ENCODE results near the gene PAK6. TPM values are rescaled to one million over a fixed set of nuclear protein-coding genes. Genes with fewer than 3 reads are reported as not detected.

The PAK6 gene
- total RNA-seq, 1 donor, result not detected

GRCh38 chr15:40282147-40282868 lies 43.4 kb downstream of the PAK6 start:
- Histone ChIP-seq H2AFZ (ENCODE audit: low read length) (peak overlapping the region; percentile 51), H4K20me1 (ENCODE audit: insufficient read depth, low read length) (no peaks in the 10 kb centered on the region), H3K9me3 (ENCODE audit: low read depth, low read length) (no peaks in the 10 kb centered on the region), H3K27me3 (ENCODE audit: insufficient read depth, low read length) (peaks cover 56% of the 10 kb centered on the region), H3K36me3 (ENCODE audit: insufficient read depth, low read length) (no peaks in the 10 kb centered on the region), H3K4me2 (ENCODE audit: insufficient read depth, low read length) (peak overlapping the region; percentile 85), H3K4me1 (ENCODE audit: insufficient read depth, low read length) (peaks cover 2% of the 10 kb centered on the region), H3K79me2 (ENCODE audit: insufficient read depth, low read length) (no peaks in the 10 kb centered on the region), H3K27ac (ENCODE audit: low read depth, low read length) (no peak overlapping the region), H3K4me3 (ENCODE audit: insufficient read depth, low read length) (peak overlapping the region; percentile 65)
- DNase-seq (ENCODE audit: insufficient read length, low spot score, missing footprints), result peak; percentile 96
- peak; percentile 22 for TF ChIP-seq CTCF (IDR thresholded peaks at IDR 0.05; ENCODE audit: extremely low read depth, low read depth, low read length)

- Histone ChIP-seq H4K20me1 (ENCODE audit: insufficient read depth, low read length) (no peaks in the 10 kb centered on the region), H3K27me3 (ENCODE audit: insufficient read depth, low read length) (peaks cover 49% of the 10 kb centered on the region), H3K4me2 (ENCODE audit: insufficient read depth, low read length) (peak within 1 kb of the TSS; percentile 85), H3K9me3 (ENCODE audit: low read depth, low read length) (no peaks in the 10 kb centered on the region), H3K4me3 (ENCODE audit: insufficient read depth, low read length) (peak within 1 kb of the TSS; percentile 65), H2AFZ (ENCODE audit: low read length) (peak within 1 kb of the TSS; percentile 51), H3K27ac (ENCODE audit: low read depth, low read length) (no peak within 1 kb of the TSS), H3K4me1 (ENCODE audit: insufficient read depth, low read length) (peaks cover 2% of the 10 kb centered on the region), H3K79me2 (ENCODE audit: insufficient read depth, low read length) (no peaks in the 10 kb centered on the region), H3K36me3 (ENCODE audit: insufficient read depth, low read length) (no peaks in the 10 kb centered on the region)
- no peak for DNase-seq (ENCODE audit: insufficient read length, low spot score, missing footprints)
- TF ChIP-seq CTCF (IDR thresholded peaks at IDR 0.05; ENCODE audit: extremely low read depth, low read depth, low read length), result no peak
Observed at GRCh38 chr15:40282869-40283614, 44.2 kb downstream of the PAK6 start, which contains the start of gene ANKRD63. ANKRD63 (minus strand) TSS chr15:40283064; CDS start chr15:40282586, 478 bp downstream.

- Histone ChIP-seq H3K4me1 (ENCODE audit: insufficient read depth, low read length) (peaks cover 2% of the 10 kb centered on the region), H3K79me2 (ENCODE audit: insufficient read depth, low read length) (no peaks in the 10 kb centered on the region), H3K36me3 (ENCODE audit: insufficient read depth, low read length) (no peaks in the 10 kb centered on the region), H4K20me1 (ENCODE audit: insufficient read depth, low read length) (no peaks in the 10 kb centered on the region), H3K27ac (ENCODE audit: low read depth, low read length) (no peak overlapping the region), H3K4me2 (ENCODE audit: insufficient read depth, low read length) (peak overlapping the region; percentile 85), H3K4me3 (ENCODE audit: insufficient read depth, low read length) (no peak overlapping the region), H2AFZ (ENCODE audit: low read length) (no peak overlapping the region), H3K27me3 (ENCODE audit: insufficient read depth, low read length) (peaks cover 42% of the 10 kb centered on the region), H3K9me3 (ENCODE audit: low read depth, low read length) (no peaks in the 10 kb centered on the region)
- DNase-seq (ENCODE audit: insufficient read length, low spot score, missing footprints), result no peak
- no peak for TF ChIP-seq CTCF (IDR thresholded peaks at IDR 0.05; ENCODE audit: extremely low read depth, low read depth, low read length)
Observed at GRCh38 chr15:40283615-40284300, 44.9 kb downstream of the PAK6 start.

Data from osteoblast (primary cell).